ENCODE data around the gene ARHGAP1. TPM values are rescaled to one million over a fixed set of nuclear protein-coding genes. Genes with fewer than 3 reads are reported as not detected.

The ARHGAP1 gene
- total and polyA plus RNA-seq, 2 donors (not counting 3 experiments of a cell fraction or from before 2014, with no cell fraction given), result 30.9 to 58.2 TPM

GRCh38 chr11:46673713-46674462, 26.5 kb downstream of the ARHGAP1 start:
- H3K4me1 ChIP-seq (ENCODE audit: control insufficient read depth, extremely low read depth, insufficient read depth, low read length), result no peaks in the 10 kb centered on the region
- BruUV-seq (replicated peaks), result no TSS peak
- peaks cover 5 to 33% of the 10 kb centered on the region in 2 experiments for H3K36me3 ChIP-seq (ENCODE audit: control insufficient read depth in 2 of 2, extremely low read depth in 1 of 2, insufficient read depth in 2 of 2, low read length in 2 of 2)
- no peaks in the 10 kb centered on the region for H3K79me2 ChIP-seq (ENCODE audit: control insufficient read depth, insufficient read depth, low read length)
- FAIRE-seq (no peak), DNase-seq (ENCODE audit: low read depth, low spot score) (no peak)
- H3K27ac ChIP-seq (ENCODE audit: insufficient read depth, low read depth, low read length), result no peak overlapping the region
- H3K9me1 ChIP-seq (replicated peaks; ENCODE audit: control insufficient read depth, extremely low read depth, insufficient read depth, low read length), result no peaks in the 10 kb centered on the region
- H3K9ac ChIP-seq (replicated peaks; ENCODE audit: extremely low read depth, insufficient read depth, low read length), result no peak overlapping the region
- H2AFZ ChIP-seq (ENCODE audit: low read depth, low read length), result no peak overlapping the region
- intact Hi-C loops (cut with micrococcal nuclease), result no loop called here
- CTCF ChIA-PET, result interaction anchor here (1.1 to 1.9 kb wide), 3 partner anchors 10 to 27 kb away, joined by 3 to 6 read pairs (median 3); partner anchors contain the start of genes ARHGAP1 and ZNF408
- H3K27me3 ChIP-seq (ENCODE audit: control insufficient read depth in 2 of 2, insufficient read depth in 2 of 2, low read length in 2 of 2), result no peaks in the 10 kb centered on the region
- TF ChIP-seq GATA2 (IDR thresholded peaks at IDR 0.05; ENCODE audit: insufficient read depth, insufficient read length, low read depth, low read length), result no peak
- TF ChIP-seq MYC (IDR thresholded peaks at IDR 0.05; ENCODE audit: low read depth, low read length), result no peak
- TF ChIP-seq JUN (IDR thresholded peaks at IDR 0.05; ENCODE audit: borderline replicate concordance, insufficient read depth, insufficient read length, low read depth), result no peak
- no peak for TF ChIP-seq FOS (IDR thresholded peaks at IDR 0.05; ENCODE audit: borderline replicate concordance, insufficient read depth, low read length)
- TF ChIP-seq POLR2AphosphoS5 (IDR thresholded peaks at IDR 0.05; ENCODE audit: insufficient read depth, low read depth, low read length), result no peak
- TF ChIP-seq POLR2A (IDR thresholded peaks at IDR 0.05; ENCODE audit: low read depth, low read length), result no peak
- TF ChIP-seq, protein P1, sequence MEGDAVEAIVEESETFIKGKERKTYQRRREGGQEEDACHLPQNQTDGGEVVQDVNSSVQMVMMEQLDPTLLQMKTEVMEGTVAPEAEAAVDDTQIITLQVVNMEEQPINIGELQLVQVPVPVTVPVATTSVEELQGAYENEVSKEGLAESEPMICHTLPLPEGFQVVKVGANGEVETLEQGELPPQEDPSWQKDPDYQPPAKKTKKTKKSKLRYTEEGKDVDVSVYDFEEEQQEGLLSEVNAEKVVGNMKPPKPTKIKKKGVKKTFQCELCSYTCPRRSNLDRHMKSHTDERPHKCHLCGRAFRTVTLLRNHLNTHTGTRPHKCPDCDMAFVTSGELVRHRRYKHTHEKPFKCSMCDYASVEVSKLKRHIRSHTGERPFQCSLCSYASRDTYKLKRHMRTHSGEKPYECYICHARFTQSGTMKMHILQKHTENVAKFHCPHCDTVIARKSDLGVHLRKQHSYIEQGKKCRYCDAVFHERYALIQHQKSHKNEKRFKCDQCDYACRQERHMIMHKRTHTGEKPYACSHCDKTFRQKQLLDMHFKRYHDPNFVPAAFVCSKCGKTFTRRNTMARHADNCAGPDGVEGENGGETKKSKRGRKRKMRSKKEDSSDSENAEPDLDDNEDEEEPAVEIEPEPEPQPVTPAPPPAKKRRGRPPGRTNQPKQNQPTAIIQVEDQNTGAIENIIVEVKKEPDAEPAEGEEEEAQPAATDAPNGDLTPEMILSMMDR (IDR thresholded peaks at IDR 0.05; ENCODE audit: extremely low read depth in 1 of 2, insufficient read depth in 1 of 2, low read depth in 1 of 2, low read length in 2 of 2), result no peak
- TF ChIP-seq EZH2 (IDR thresholded peaks at IDR 0.05; ENCODE audit: borderline replicate concordance, low read depth, low read length, severe bottlenecking), result no peak
- no peak for TF ChIP-seq MAX (IDR thresholded peaks at IDR 0.05; ENCODE audit: insufficient read depth, insufficient read length)
- H3K9me3 ChIP-seq (replicated peaks; ENCODE audit: control insufficient read depth, insufficient read depth, low read length), result no peaks in the 10 kb centered on the region
- POLR2A ChIA-PET, result no interaction called here
- no peaks in the 10 kb centered on the region for H4K20me1 ChIP-seq (replicated peaks; ENCODE audit: control insufficient read depth, extremely low read depth, insufficient read depth, low read length)
- H3K4me2 ChIP-seq (ENCODE audit: insufficient read depth, low read length), result no peak overlapping the region
- H3K4me3 ChIP-seq (replicated peaks in 1 of 3; ENCODE audit: insufficient read depth in 1 of 3, low read depth in 1 of 3, low read length in 3 of 3), result no peak overlapping the region
- dilution Hi-C loops (cut with MboI; ENCODE audit: extremely low pct_ligation_motif_present, low sequenced_read_pairs), result no loop called here
